GM21825 (cell line): ENCODE results near the gene ARHGEF1.

Source experiments
- ATAC-seq: cut with Tn5 transposase; IDR thresholded peaks from one replicate; pipeline ENCODE4 v1.9.1; 2021; ENCODE audit warnings: mild to moderate bottlenecking, moderate library complexity; ENCODE audit not compliant: unreplicated experiment

ARHGEF1 gene

GRCh38 chr19:41947091-41947490 is 64.1 kb downstream of the ARHGEF1 start:
- no peak for ATAC-seq

- no peak for ATAC-seq
Observed at GRCh38 chr19:41951686-41952172, 68.7 kb downstream of the ARHGEF1 start.

- no peak for ATAC-seq
Observed at GRCh38 chr19:41955521-41955920, 72.5 kb downstream of the ARHGEF1 start.

GRCh38 chr19:41956621-41957020 is 73.6 kb downstream of the ARHGEF1 start:
- no peak for ATAC-seq
